ENCODE measurements around the gene ST8SIA1. TPM values are rescaled to one million over a fixed set of nuclear protein-coding genes. Genes with fewer than 3 reads are reported as not detected.

ST8SIA1 gene
- total RNA-seq, 1 experiment from 2014 or later = not detected

GRCh38 chr12:22306311-22306710 is 28.2 kb downstream of the ST8SIA1 start:
- intact Hi-C loops (cut with micrococcal nuclease) = no loop called here
- Histone ChIP-seq H3K4me3 (replicated peaks in 1 of 2; ENCODE audit: low read depth in 1 of 2, low read length in 2 of 2) (no peak overlapping the region), H3K9me2 (ENCODE audit: insufficient read depth) (no peaks in the 10 kb centered on the region), H3K4me2 (ENCODE audit: low read length) (no peak overlapping the region), H3K79me2 (ENCODE audit: insufficient read depth, low read length) (no peaks in the 10 kb centered on the region), H2AFZ (ENCODE audit: low read depth, low read length, poor library complexity, severe bottlenecking) (no peak overlapping the region), H3K4me1 (ENCODE audit: control insufficient read depth in 1 of 2, insufficient read depth in 2 of 2, low read length in 2 of 2) (no peaks in the 10 kb centered on the region), H4K20me1 (ENCODE audit: insufficient read depth) (no peaks in the 10 kb centered on the region), H3K36me3 (ENCODE audit: control insufficient read depth in 1 of 2, insufficient read depth in 2 of 2, low read length in 2 of 2) (no peaks in the 10 kb centered on the region), H3K27ac (ENCODE audit: low read depth, low read length) (no peak overlapping the region), H3K9ac (ENCODE audit: low read length) (no peak overlapping the region), H3K9me3 (ENCODE audit: control insufficient read depth in 1 of 2, insufficient read depth in 1 of 2, low read depth in 1 of 2, low read length in 2 of 2) (no peaks in the 10 kb centered on the region), H3K27me3 (ENCODE audit: insufficient read depth, low read length) (no peaks in the 10 kb centered on the region; the same call in 1 of the 2 replicates)
- TF ChIP-seq, protein P1, sequence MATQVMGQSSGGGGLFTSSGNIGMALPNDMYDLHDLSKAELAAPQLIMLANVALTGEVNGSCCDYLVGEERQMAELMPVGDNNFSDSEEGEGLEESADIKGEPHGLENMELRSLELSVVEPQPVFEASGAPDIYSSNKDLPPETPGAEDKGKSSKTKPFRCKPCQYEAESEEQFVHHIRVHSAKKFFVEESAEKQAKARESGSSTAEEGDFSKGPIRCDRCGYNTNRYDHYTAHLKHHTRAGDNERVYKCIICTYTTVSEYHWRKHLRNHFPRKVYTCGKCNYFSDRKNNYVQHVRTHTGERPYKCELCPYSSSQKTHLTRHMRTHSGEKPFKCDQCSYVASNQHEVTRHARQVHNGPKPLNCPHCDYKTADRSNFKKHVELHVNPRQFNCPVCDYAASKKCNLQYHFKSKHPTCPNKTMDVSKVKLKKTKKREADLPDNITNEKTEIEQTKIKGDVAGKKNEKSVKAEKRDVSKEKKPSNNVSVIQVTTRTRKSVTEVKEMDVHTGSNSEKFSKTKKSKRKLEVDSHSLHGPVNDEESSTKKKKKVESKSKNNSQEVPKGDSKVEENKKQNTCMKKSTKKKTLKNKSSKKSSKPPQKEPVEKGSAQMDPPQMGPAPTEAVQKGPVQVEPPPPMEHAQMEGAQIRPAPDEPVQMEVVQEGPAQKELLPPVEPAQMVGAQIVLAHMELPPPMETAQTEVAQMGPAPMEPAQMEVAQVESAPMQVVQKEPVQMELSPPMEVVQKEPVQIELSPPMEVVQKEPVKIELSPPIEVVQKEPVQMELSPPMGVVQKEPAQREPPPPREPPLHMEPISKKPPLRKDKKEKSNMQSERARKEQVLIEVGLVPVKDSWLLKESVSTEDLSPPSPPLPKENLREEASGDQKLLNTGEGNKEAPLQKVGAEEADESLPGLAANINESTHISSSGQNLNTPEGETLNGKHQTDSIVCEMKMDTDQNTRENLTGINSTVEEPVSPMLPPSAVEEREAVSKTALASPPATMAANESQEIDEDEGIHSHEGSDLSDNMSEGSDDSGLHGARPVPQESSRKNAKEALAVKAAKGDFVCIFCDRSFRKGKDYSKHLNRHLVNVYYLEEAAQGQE (IDR thresholded peaks at IDR 0.05; ENCODE audit: low read depth) = no peak
- TF ChIP-seq TCF7L2 (IDR thresholded peaks at IDR 0.05; ENCODE audit: borderline replicate concordance, extremely low read depth, insufficient read depth, insufficient read length) (no peak), ATF3 (IDR thresholded peaks at IDR 0.05) (no peak), ELF1 (IDR thresholded peaks at IDR 0.05; ENCODE audit: borderline replicate concordance, low read depth) (no peak), CTCF (IDR thresholded peaks at IDR 0.05 in 2 of 3, conservative IDR thresholded peaks at IDR 0.05 in 1 of 3; ENCODE audit: borderline replicate concordance in 1 of 3, insufficient read depth in 1 of 3, low read depth in 2 of 3, low read length in 2 of 3) (no peak), YY1 (IDR thresholded peaks at IDR 0.05; ENCODE audit: extremely low read depth, insufficient replicate concordance, low read depth, low read length) (no peak), EZH2 (IDR thresholded peaks at IDR 0.05) (no peak)
- CTCF ChIA-PET = no interaction called here
- DNase-seq (ENCODE audit: low read depth, low spot score) (no peak), ATAC-seq (no peak)
- BruUV-seq (replicated peaks) = no TSS peak
- RAD21 ChIA-PET (ENCODE audit: low non-redundant PET in 1 of 2, low total read pairs in 2 of 2, uncharacterized antibody in 2 of 2, unreplicated experiment in 2 of 2) = no interaction called here
- POLR2A ChIA-PET = no interaction called here
